Smooth muscle cell (in vitro differentiated cells): ENCODE data around the gene HHIPL1. TPM values are rescaled to one million over a fixed set of nuclear protein-coding genes. Genes with fewer than 3 reads are reported as not detected.

Experiments
- DNase-seq: peaks from one replicate; lab custom pipeline; 2025; ENCODE audit not compliant: unreplicated experiment; lab: John Stamatoyannopoulos, UW
- H2AFZ ChIP-seq: fragments of 200-600 bp; sonication (generic); 2 replicates; pipeline ENCODE4 v1.6.0; 2016; ENCODE audit warnings: antibody characterized with exemption, low read depth, mild to moderate bottlenecking
- H3F3A ChIP-seq: fragments of 200-600 bp; sonication (generic); 2 replicates; pipeline ENCODE4 v1.6.0; 2017; ENCODE audit warnings: antibody characterized with exemption, low read depth
- H3K27ac ChIP-seq: fragments of 200-600 bp; sonication (generic); 2 replicates; pipeline ENCODE4 v1.5.1; 2016; ENCODE audit warnings: low read depth, mild to moderate bottlenecking
- H3K27me3 ChIP-seq: fragments of 200-600 bp; sonication (generic); 2 replicates; pipeline ENCODE4 v1.6.1; 2016; ENCODE audit warnings: low read depth, mild to moderate bottlenecking
- H3K36me3 ChIP-seq: fragments of 200-600 bp; sonication (generic); 2 replicates; pipeline ENCODE4 v1.5.1; 2016; ENCODE audit warnings: low read depth
- H3K4me1 ChIP-seq: fragments of 200-600 bp; sonication (generic); 2 replicates; pipeline ENCODE4 v1.5.1; 2016; ENCODE audit warnings: low read depth
- H3K4me2 ChIP-seq: fragments of 200-600 bp; sonication (generic); 2 replicates; pipeline ENCODE4 v1.6.0; 2016; ENCODE audit warnings: mild to moderate bottlenecking
- H3K4me3 ChIP-seq: fragments of 200-600 bp; sonication (generic); 2 replicates; pipeline ENCODE4 v1.5.1; 2016; ENCODE audit warnings: mild to moderate bottlenecking
- H3K79me2 ChIP-seq: fragments of 200-600 bp; sonication (generic); 2 replicates; pipeline ENCODE4 v1.6.0; 2016; ENCODE audit warnings: low read depth, mild to moderate bottlenecking
- H3K9ac ChIP-seq: fragments of 200-600 bp; sonication (generic); 2 replicates; pipeline ENCODE4 v1.6.0; 2016; ENCODE audit warnings: low read depth
- H3K9me3 ChIP-seq: fragments of 200-600 bp; sonication (generic); replicated peaks from 2 replicates; pipeline ENCODE4 v1.5.1; 2016; ENCODE audit warnings: low read depth
- H4K20me1 ChIP-seq: fragments of 200-600 bp; sonication (generic); 2 replicates; pipeline ENCODE4 v1.6.0; 2016; ENCODE audit warnings: low read depth
- CTCF ChIP-seq: fragments of 200-600 bp; sonication (generic); IDR thresholded peaks from 2 replicates; pipeline ENCODE4 v1.5.1; 2017; ENCODE audit warnings: borderline replicate concordance, mild to moderate bottlenecking, antibody characterized with exemption; ENCODE audit not compliant: insufficient read depth, poor library complexity, severe bottlenecking
- WGBS: methylation state at CpG from one replicate; pipeline ENCODE4 v1.1.7; 2016; ENCODE audit warnings: low lambda C conversion rate; 5-methylcytosine and 5-hydroxymethylcytosine counted together
- polyA plus RNA-seq: library from polyadenylated mRNA; unstranded; fragments of >200 nt; fragmentation: Nextera tagmentation; extraction: Ambion mirVana; gene quantifications from 2 replicates; pipeline ENCODE4 v1.2.1, GENCODE V29; 2016
- total RNA-seq: library from RNA; depleted of rRNA; stranded (reverse); fragments of >200 nt; gene quantifications from 2 replicates; pipeline ENCODE4 v1.2.3, GENCODE V29; 2014

The HHIPL1 gene
- total and polyA plus RNA-seq, 2 experiments from 2014 or later, result 9.6 to 11.9 TPM

GRCh38 chr14:99630202-99630601 is 14.7 kb upstream of the HHIPL1 start:
- Histone ChIP-seq H3K4me2 (no peak overlapping the region), H3K9ac (no peak overlapping the region), H3F3A (no peaks in the 10 kb centered on the region), H3K36me3 (no peaks in the 10 kb centered on the region), H3K27me3 (no peaks in the 10 kb centered on the region), H3K4me1 (no peaks in the 10 kb centered on the region), H2AFZ (no peak overlapping the region), H4K20me1 (no peaks in the 10 kb centered on the region), H3K27ac (no peak overlapping the region), H3K9me3 (no peaks in the 10 kb centered on the region), H3K79me2 (no peaks in the 10 kb centered on the region), H3K4me3 (no peak overlapping the region)
- no peak for TF ChIP-seq CTCF
- DNase-seq, result no peak
- 70% methylated on average over 8 of the region's 8 CpGs for WGBS

GRCh38 chr14:99632410-99633035 is 12.4 kb upstream of the HHIPL1 start:
- no peaks in the 10 kb centered on the region for H3K27me3 ChIP-seq

DNA sequence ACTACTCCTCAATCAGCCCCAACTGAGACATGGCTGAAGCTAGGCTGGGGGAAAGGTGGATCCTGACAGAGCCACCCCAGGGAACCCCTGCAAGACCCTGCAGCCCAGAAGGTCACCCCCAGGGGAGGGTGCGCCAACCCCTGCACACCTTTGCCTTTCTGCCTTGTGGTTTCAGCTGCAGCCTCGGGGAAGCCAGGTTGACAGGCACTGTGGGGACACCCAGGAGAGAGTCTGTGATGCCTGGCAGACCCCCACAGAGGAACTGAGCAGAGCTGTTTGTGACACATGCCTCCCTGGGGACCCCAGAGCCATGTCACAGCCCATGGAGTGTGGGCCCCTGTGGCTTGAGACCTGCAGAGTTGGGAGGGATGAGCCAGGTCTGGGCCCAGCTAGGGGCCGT is 11.8 kb upstream of the HHIPL1 start:
- Histone ChIP-seq H3K9me3 (no peaks in the 10 kb centered on the region), H3K79me2 (no peaks in the 10 kb centered on the region), H3K27me3 (no peaks in the 10 kb centered on the region), H3K9ac (no peak overlapping the region), H4K20me1 (no peaks in the 10 kb centered on the region), H3K4me3 (no peak overlapping the region), H3K36me3 (no peaks in the 10 kb centered on the region), H2AFZ (no peak overlapping the region), H3K27ac (no peak overlapping the region), H3F3A (no peaks in the 10 kb centered on the region), H3K4me1 (no peaks in the 10 kb centered on the region), H3K4me2 (no peak overlapping the region)
- no peak for DNase-seq
- TF ChIP-seq CTCF, result no peak
- 96% methylated on average over 3 of the region's 3 CpGs for WGBS

More at GRCh38 chr14:99632410-99633035, 12.4 kb upstream of the HHIPL1 start:
- H3K4me3 ChIP-seq, result no peak overlapping the region
- H3K27ac ChIP-seq, result no peak overlapping the region
- H3K36me3 ChIP-seq, result no peaks in the 10 kb centered on the region
- H3K9me3 ChIP-seq, result no peaks in the 10 kb centered on the region
- no peak overlapping the region for H3K4me2 ChIP-seq
- H3K9ac ChIP-seq, result no peak overlapping the region
- DNase-seq, result no peak
- H3K79me2 ChIP-seq, result no peaks in the 10 kb centered on the region
- no peaks in the 10 kb centered on the region for H4K20me1 ChIP-seq
- no peak overlapping the region for H2AFZ ChIP-seq
- H3F3A ChIP-seq, result no peaks in the 10 kb centered on the region
- H3K4me1 ChIP-seq, result no peaks in the 10 kb centered on the region
- WGBS, result 92% methylated on average over 9 of the region's 9 CpGs
- no peak for TF ChIP-seq CTCF

GRCh38 chr14:99633918-99634317 is 11.0 kb upstream of the HHIPL1 start:
- Histone ChIP-seq H2AFZ (no peak overlapping the region), H3K36me3 (no peaks in the 10 kb centered on the region), H3K4me2 (no peak overlapping the region), H3K4me3 (no peak overlapping the region), H3K9ac (no peak overlapping the region), H3F3A (no peaks in the 10 kb centered on the region), H3K4me1 (no peaks in the 10 kb centered on the region), H3K9me3 (no peaks in the 10 kb centered on the region), H3K27ac (no peak overlapping the region), H4K20me1 (no peaks in the 10 kb centered on the region), H3K27me3 (no peaks in the 10 kb centered on the region), H3K79me2 (no peaks in the 10 kb centered on the region)
- no peak for TF ChIP-seq CTCF
- 82% methylated on average over 10 of the region's 10 CpGs for whole genome bisulfite sequencing
- DNase-seq, result no peak
